ENCODE data around the gene CCDC186.

DNA sequence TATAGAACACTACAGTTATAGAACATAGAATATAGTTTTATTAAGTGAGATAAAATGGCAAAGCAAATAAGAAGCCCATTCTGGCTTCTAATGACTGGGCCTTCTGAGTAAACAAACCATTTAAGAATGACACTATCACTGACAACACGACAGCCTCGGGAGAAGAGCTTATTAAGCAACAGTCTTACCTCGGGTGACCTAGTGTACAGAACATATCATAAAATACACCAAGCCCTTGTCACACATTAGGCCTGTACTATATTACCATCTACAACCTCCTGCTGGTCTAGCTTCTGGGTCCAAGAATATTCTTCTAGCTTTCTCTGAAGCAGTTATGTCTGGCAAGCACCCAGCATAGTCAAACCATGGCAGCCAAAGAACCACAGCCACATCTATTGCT, 32.0 kb downstream of the CCDC186 start:
- TF ChIP-seq, protein P1, sequence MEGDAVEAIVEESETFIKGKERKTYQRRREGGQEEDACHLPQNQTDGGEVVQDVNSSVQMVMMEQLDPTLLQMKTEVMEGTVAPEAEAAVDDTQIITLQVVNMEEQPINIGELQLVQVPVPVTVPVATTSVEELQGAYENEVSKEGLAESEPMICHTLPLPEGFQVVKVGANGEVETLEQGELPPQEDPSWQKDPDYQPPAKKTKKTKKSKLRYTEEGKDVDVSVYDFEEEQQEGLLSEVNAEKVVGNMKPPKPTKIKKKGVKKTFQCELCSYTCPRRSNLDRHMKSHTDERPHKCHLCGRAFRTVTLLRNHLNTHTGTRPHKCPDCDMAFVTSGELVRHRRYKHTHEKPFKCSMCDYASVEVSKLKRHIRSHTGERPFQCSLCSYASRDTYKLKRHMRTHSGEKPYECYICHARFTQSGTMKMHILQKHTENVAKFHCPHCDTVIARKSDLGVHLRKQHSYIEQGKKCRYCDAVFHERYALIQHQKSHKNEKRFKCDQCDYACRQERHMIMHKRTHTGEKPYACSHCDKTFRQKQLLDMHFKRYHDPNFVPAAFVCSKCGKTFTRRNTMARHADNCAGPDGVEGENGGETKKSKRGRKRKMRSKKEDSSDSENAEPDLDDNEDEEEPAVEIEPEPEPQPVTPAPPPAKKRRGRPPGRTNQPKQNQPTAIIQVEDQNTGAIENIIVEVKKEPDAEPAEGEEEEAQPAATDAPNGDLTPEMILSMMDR (IDR thresholded peaks at IDR 0.05) = no peak
- TF ChIP-seq, protein P2, sequence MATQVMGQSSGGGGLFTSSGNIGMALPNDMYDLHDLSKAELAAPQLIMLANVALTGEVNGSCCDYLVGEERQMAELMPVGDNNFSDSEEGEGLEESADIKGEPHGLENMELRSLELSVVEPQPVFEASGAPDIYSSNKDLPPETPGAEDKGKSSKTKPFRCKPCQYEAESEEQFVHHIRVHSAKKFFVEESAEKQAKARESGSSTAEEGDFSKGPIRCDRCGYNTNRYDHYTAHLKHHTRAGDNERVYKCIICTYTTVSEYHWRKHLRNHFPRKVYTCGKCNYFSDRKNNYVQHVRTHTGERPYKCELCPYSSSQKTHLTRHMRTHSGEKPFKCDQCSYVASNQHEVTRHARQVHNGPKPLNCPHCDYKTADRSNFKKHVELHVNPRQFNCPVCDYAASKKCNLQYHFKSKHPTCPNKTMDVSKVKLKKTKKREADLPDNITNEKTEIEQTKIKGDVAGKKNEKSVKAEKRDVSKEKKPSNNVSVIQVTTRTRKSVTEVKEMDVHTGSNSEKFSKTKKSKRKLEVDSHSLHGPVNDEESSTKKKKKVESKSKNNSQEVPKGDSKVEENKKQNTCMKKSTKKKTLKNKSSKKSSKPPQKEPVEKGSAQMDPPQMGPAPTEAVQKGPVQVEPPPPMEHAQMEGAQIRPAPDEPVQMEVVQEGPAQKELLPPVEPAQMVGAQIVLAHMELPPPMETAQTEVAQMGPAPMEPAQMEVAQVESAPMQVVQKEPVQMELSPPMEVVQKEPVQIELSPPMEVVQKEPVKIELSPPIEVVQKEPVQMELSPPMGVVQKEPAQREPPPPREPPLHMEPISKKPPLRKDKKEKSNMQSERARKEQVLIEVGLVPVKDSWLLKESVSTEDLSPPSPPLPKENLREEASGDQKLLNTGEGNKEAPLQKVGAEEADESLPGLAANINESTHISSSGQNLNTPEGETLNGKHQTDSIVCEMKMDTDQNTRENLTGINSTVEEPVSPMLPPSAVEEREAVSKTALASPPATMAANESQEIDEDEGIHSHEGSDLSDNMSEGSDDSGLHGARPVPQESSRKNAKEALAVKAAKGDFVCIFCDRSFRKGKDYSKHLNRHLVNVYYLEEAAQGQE (IDR thresholded peaks at IDR 0.05; ENCODE audit: insufficient read depth in 1 of 2, low read depth in 2 of 2, low read length in 1 of 2) = no peak
- no peak for TF ChIP-seq POLR2AphosphoS5 (IDR thresholded peaks at IDR 0.05; ENCODE audit: low read depth, low read length)

Data from Panc1 (cell line).